GF-D8 (cell line): ENCODE results near the gene PRPS1.
A peak's percentile ranks its signal among the peaks of the same experiment; 100 is the strongest.
"Not testable (repeated sequence)": the region's sequence is repeated elsewhere in the genome, so short reads cannot be mapped to it uniquely, and the experiment has no call there.

Experiments
- DNase-seq: peaks from one replicate; lab custom pipeline; 2025; lab: John Stamatoyannopoulos, UW

PRPS1 gene

DNA sequence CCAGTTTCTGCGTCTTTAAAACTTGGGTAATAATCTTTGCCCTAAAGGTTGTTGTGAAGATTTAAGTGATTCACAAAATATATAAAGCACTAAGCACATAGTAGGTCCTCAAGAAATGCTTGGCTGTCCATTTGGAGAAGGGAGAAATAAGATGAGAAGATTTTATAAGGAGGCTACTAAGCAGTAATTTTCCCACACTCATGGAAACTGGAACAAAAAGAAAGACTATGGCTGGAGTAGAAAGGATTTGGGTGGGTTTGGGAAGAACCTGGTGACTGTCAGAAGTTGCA is 47.0 kb downstream of the PRPS1 start:
- DNase-seq, result no peak

DNA sequence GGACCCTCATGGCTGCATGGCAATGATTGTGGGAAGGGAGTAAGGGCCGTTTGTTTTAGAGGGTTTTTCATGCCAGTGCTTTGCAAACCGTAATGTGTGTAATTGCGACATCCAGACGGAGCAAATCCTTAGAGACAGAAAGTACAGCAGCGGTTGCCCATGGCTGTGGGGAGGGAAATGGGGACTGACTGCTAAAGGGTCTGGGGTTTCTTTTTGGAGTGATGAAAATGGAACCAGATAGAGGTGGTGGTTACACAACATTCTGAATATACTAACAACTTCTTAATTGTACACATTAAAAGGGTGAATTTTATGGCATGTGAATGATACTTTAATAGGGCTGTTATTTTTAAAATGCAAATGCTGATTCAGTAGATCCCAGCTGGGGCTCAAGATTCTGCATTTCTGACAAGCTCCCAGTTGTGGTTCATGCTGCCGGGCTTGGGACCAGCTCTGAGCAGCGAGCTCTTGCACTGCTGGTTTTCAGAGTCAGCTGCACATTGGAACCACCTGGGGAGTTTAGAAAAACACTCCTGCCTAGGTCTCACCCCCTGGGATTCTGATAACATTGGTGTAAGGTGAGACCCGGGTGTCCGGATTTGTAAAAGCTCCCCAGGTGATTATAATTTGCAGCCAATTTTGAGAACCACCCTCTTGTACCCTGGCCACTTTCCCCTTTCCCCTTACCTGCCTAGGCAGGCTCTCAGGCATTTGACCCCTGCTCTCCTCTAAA is 47.7 kb downstream of the PRPS1 start:
- DNase-seq, result peak; percentile 56

DNA sequence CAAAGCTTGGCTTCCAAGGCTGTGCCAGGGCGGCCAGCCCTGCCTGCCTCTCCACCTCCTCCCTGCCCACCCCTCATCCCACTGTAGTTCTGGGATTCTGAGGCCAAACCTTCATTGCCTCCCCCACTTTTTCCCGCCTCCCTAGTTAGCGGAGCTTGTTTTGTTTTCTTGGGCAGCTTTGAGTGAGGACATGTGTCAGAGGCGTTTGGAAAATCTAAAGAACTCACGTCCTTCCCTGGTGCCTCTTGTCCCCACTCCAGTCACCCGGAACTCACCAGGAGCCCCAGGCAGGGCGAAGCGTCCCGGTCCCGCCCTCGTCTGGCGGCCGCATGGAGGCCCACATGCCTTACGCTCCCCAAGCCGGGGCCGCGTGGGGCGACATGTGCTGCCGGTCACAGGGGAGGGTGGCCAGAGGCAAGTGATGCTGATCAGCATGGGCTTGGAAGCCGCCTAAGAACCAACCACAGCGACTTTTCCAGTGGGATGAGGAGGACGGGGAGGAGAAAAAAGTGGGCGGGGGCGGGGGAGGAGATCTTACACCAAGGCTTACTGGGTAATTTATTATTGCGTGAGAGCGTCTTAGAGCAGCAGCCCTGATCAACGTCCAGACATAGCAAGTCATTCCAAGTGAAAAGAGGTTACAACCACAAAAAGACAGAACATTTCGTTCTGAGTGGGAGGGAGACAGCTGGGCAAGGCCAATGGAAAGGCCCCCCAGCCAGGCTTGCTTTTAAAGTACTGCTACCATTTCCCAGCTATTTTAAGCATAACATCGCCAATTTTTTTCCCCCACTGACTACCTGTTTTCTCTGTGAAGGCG is 48.5 kb downstream of the PRPS1 start:
- DNase-seq, result peak; percentile 57

DNA sequence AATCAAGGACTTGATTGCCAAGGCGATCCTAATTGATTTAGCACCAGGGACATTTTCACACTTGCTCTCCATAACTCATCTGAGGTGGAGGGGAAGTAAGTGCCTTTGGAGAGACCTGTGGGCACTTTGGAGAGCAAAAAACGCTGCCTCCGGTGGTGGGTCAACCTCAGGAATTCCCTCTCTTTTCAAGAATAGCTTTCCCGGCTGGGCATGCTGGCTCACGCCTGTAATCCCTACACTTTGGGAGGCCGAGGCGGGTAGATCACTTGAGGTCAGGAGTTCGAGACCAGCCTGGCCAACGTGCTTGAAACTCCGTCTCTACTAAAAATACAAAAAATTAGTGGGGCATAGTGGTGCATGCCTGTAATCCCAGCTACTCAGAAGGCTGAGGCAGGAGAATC is 49.2 kb downstream of the PRPS1 start:
- no peak for DNase-seq

DNA sequence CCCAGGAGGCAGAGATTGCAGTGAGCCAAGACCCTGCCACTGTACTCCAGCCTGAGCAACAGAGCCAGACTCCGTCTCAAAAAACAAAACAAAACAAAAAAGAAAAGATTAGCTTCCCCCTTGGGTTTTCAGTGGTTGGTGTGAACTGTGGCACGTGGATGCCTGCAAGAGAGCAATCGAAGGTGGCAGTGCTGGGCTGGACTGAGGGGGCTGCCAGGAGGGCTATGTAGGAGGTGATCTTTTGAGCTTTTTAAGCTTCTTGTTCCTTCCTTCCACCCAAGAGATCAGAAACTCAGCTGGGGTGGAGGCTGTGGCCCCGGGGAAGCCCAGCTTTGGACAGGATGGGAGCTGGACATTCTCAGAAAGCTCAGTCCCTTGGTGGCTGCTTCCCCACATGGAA is 49.6 kb downstream of the PRPS1 start:
- no peak for DNase-seq

DNA sequence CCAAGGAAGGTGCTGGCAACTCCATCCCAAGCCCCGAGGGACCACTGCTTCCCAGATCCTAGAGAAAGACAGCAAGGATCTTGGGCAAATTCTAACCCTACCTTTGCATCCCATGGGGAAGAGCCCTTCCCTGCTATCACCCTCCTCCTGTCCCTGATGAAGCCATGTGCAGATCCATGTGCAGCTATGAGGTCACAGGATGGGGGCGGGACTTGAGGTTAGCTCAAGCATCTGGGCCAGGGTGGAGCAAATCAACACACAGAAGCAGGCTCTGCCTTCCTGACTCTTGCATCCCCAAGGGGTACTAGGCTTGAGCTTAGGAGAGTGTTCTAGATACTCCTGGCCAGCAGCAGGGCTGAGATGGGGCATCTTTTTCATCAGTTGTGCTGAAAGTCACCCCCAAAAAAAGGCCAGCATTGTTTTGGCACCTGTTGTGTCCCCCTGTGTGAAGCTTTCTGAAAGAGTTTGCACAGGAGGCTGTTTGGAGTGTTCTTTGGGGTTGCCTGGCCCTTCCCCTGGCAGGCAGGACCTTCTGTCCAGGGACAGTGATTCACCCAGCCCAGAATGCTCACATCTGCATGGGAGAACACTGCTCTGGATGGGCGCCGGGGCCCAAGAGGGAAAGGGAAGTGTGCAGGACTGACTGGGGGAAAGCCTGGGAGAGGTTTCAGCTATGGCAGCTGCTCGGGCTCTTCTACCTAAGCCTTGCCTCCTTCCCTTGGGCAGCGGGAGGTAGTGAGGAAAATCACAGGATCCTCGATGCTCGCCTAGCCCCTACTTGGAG is 50.8 kb downstream of the PRPS1 start:
- DNase-seq, result peak; percentile 54

DNA sequence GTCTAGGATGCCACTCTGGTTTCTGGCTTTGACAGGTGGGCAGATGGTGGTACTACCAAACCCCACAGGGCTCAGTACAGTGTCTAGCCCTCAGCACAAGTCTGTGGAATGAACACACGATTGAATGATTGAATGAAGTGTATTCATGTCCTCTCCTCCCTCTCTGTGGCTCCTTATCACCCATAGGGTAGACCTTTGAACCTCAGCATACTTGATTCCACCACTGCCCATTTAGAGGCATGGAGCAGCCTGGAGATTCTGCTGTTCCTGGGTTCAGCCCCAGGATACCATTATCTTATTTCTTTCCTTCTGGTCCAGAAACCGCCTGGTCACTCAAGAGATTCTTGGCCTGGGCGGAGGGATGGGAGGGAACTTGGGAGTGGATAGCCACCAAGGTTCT is 53.9 kb downstream of the PRPS1 start:
- DNase-seq, result no peak

DNA sequence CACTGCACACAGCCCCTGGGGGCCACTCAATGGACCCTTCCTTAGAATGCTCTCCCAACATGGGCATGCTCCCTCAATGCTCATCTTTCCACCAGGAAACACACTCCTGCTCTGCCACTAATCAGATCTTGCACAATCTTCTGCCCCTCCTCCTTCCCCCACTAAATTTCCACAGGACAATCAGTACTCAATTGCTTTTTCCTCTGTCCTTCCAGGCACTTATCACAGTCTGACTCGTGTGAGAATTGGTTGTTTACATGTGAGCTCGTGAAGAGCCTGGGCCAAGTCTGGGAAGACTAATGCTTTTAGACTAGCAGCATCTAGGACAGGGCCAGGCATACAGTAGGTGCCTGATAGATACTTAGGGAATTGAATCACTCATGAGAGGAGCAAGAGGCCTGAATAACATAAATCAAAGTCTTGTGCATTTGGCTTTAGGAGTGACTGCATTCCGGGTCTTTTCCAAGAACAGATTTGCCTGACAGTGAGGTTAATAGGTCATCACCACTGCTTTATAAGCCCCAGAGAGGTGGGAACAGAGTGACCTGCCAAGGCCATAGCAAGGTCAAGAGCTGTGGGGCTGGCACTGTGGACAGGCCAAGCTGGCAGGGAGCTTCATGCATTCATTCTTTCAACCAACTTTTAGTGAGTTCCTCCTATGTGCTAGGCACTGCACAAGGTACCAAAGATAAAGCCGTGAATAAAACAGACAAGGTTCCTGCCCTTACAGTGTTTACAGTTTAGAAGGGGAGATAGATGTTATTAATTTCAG is 55.0 kb downstream of the PRPS1 start:
- no peak for DNase-seq

DNA sequence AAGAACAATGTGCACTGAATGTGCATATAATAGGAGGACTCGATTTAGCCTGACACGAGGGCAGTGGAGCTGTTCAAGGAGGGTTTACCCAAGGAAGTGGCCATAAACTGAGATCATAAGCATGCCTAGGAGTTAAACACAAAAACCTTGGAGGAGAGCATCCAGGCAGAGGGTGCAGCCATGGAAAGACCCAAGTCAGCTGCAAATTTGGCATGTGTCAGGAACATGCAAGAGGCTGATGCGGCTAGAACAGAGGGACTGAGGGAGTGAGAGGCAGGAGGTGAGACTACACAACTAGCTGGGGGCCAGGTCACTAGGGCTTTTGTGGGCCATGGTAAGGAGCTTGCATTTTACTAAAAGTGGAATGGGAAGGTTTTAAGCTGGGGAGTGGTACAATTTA is 55.6 kb downstream of the PRPS1 start:
- DNase-seq, result no peak

DNA sequence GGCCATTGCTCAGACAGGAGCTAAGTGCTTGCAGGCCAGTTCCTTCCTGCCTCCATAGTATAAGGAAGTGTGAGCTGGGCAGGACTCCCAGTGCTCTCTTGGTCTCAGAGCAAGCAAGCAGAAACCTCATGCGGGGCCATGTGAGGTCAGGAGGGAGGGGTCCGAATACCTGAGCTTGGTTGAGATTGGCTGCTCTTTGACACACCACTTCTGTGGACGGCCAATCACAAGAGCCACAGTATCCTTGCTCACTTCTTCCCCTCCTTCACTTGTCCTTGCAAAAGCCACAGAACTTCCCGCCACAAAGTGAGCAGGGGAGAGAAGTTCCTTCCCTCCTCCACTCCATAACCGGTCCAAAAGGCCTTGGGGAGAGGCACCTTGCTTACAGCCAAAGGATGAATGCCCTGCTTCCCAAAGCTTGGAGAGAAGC is 56.7 kb downstream of the PRPS1 start:
- DNase-seq, result peak; percentile 91

DNA sequence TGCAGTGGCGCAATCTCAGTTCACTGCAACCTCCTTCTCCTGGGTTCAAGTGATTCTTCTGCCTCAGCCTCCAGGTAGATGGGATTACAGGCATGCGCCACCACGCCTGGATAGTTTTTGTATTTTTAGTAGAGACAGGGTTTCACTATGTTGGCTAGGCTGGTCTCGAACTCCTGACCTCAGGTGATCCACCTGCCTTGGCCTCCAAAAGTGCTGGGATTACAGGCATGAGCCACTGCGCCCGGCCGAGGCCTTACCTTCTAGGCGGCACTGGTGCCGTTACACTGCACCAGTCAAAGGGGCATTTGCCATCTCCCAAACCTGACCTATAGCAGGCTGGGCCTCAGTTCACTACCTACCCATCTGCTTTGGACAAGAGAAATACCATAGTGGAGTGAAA is 57.3 kb downstream of the PRPS1 start:
- DNase-seq, result not testable (repeated sequence)

DNA sequence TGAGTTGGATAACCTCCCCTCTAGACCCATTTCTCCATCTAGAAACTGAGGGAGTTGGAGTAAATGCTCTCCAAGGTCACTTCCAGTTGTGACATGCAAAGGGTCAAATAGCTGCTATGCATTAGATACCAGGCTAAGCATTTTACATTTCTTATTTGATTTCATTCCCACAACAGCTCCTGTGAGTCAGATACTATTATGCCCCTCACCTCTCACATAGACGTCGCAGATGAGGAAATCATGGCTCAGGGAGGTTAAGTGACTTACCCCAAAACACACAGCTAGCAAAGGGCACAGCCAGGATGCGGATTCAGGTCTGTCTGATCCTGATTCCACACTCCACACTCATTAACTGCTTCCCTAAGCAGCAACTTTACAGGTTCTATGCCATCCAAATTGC is 57.7 kb downstream of the PRPS1 start:
- DNase-seq, result no peak

DNA sequence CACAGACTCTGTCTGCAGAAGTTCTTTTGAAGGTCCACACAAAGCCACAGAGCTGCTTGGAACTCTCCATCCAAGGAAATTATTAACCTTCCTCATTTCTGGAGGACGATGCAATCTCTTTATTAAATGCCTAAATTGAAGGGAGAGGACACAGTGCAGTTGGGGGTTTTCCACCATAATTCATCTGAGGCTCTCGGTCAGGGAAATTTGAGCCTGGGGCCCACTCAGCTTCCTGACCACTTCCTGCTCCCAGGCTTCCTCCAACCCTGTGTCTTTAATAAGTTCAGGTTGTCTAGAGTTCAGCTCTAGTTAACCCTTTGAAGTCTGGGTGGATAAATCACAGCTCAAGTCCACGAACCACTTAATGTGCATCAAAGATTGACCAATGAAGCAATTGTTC is 58.5 kb downstream of the PRPS1 start:
- DNase-seq, result no peak

DNA sequence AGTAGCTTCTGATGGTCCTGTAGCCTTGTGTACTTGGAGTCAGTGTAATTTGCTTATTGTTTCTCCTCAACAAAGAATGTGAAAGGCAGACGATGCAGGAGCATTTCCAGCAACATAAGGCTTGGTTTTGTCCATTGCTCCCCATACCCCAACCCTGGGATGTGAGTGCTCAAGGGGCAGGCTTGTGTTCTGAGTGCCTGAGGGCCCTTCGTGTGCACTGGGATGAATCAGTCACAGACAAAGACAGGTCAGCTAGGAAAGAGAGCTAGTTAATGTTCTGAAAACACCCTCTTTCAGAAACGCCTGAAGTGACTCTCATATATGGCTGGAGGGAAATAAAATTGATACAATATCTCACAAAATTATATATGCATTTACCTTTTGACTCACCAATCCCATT is 59.1 kb downstream of the PRPS1 start:
- no peak for DNase-seq

DNA sequence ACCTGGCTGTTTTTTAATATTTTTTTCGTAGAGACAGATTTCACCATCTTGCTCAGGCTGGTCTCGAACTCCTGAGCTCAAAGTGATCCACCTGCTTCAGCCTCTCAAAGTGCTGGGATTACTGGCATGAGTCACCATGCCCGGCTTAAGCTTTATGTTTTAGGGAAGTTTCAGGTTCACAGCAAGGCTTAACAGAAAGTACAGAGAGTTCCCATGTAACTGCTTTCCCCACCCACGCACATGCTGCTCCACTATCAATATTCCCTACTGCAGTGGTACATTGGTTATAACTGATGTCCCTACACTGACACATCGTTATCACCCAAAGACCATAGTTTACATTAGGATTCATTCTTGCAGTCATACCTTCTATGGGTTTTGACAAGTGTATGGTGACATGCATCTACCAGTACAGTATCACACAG is 62.7 kb downstream of the PRPS1 start:
- DNase-seq, result no peak

DNA sequence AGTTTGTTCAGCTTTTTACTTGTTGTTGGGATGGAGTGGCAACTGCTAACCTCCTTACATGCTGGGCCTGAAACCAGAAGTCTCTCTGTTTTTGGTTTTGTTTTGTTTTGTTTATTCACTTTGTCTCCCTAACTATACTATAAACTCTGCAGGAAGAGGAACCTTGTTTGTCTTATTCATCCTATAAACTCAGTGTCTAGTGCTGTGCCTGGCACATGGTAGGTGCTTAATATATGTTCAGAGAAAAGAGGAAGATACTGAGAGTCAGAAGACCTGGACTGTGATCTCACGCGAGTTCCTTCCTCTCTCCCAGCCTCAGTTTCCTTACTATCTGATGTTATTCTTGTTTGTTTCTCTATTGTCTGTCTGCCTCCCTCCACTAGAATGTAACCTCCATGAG is 71.3 kb downstream of the PRPS1 start:
- DNase-seq, result peak; percentile 3

DNA sequence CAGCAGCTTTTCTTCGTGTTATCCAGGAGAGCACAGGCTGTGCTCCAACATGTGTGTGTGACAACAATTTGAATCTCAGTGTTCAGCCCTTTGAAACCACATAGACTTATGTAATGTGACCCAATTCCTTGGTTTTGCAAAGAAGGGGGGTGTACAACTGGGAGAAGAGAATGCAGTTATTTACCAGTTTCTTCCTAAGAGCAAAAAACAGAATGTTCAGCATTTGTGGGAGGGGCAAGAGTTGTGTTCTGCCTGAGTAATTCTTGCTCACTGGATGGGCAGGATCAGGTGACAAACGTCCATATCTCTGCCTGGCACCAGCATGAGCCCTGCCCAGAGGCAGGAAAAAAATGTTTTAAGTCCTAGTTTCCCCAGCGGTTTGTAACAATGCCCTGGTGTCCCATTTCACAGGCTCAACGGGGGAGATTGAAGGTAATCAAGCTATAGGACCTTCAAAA is 72.0 kb downstream of the PRPS1 start:
- DNase-seq, result no peak
